K562 (cell line): ENCODE results near the gene RFESD. TPM values are rescaled to one million over a fixed set of nuclear protein-coding genes. Genes with fewer than 3 reads are reported as not detected.

Source experiments
- ELF2 ChIP-seq: fragments of 250-450 bp; sonication (Bioruptor Pico); IDR thresholded peaks from 2 replicates; pipeline ENCODE4 v1.5.0; 2021; ENCODE audit warnings: mild to moderate bottlenecking
- GABPB1 ChIP-seq: sonication (generic); formaldehyde crosslinking; IDR thresholded peaks from 2 replicates; pipeline ENCODE4 v1.8.0; 2022; ENCODE audit warnings: mild to moderate bottlenecking, missing genetic modification reagents
- PURB ChIP-seq: sonication (generic); formaldehyde crosslinking; IDR thresholded peaks from 2 replicates; pipeline ENCODE4 v1.9.0; 2021; ENCODE audit warnings: low read depth, mild to moderate bottlenecking, missing genetic modification reagents
- PYGO2 ChIP-seq: fragments of 450-650 bp; IDR thresholded peaks from 2 replicates; pipeline ENCODE4 v1.6.1; 2016; ENCODE audit warnings: mild to moderate bottlenecking, missing genetic modification characterization, moderate library complexity, missing compliant biosample characterization
- RBM15 ChIP-seq: fragments of 200-400 bp; formaldehyde crosslinking; IDR thresholded peaks from 2 replicates; pipeline ENCODE4 v1.6.1; 2018; ENCODE audit warnings: mild to moderate bottlenecking, low read length, moderate library complexity; ENCODE audit not compliant: insufficient read depth
- RFX1 ChIP-seq: fragments of 450-650 bp; IDR thresholded peaks from 2 replicates; pipeline ENCODE4 v1.6.1; 2016; ENCODE audit warnings: mild to moderate bottlenecking, moderate library complexity
- RUNX1 ChIP-seq: sonication (generic); IDR thresholded peaks from 2 replicates; pipeline ENCODE4 v1.6.1; 2016; ENCODE audit warnings: antibody characterized with exemption, low read depth
- SOX6 ChIP-seq: fragments of 450-650 bp; IDR thresholded peaks from 2 replicates; pipeline ENCODE4 v1.6.1; 2014; ENCODE audit warnings: mild to moderate bottlenecking
- TCFL5 ChIP-seq: fragments of 250-450 bp; sonication (Bioruptor Pico); conservative IDR thresholded peaks from 2 replicates; pipeline ENCODE4 v1.6.1; 2021; ENCODE audit warnings: mild to moderate bottlenecking, moderate library complexity, matching md5 sums
- WHSC1 ChIP-seq: IDR thresholded peaks from one replicate; pipeline ENCODE4 v1.6.1; 2012; ENCODE audit warnings: low read length, control low read depth, inconsistent platforms
- YBX1 ChIP-seq: fragments of 450-650 bp; IDR thresholded peaks from 2 replicates; pipeline ENCODE4 v1.7.1; 2016; ENCODE audit warnings: mild to moderate bottlenecking
- ZBTB1 ChIP-seq: sonication (generic); formaldehyde crosslinking; IDR thresholded peaks from 2 replicates; pipeline ENCODE4 v1.8.1; 2023; ENCODE audit warnings: missing genetic modification reagents, low read depth, mild to moderate bottlenecking, borderline replicate concordance
- polyA plus RNA-seq, 8 experiments: library from polyadenylated mRNA; depleted of rRNA in 4 of 8; stranded (reverse) in 5 of 8; unstranded in 3 of 8; fragments of >200 nt; fragmentation: Nextera tagmentation in 2 of 8; fragmentation: Illumina TruSeq in 1 of 8; extraction: Ambion mirVana in 2 of 8; extraction: Trizol in 1 of 8; gene quantifications; 2 replicates each; pipeline versions ENCODE4 v1.2.1 to v1.2.3, GENCODE V29; 2011 to 2014; ENCODE audit warnings: inconsistent platforms in 1 of 8, missing spikeins in 1 of 8
- total RNA-seq, 7 experiments: library from RNA; depleted of rRNA in 6 of 7; stranded (reverse); fragments of >200 nt in 6 of 7; fragmentation: Illumina TruSeq in 2 of 7; extraction: Trizol in 2 of 7; gene quantifications; 2 replicates each; pipeline versions ENCODE4 v1.2.1 to v1.2.3, GENCODE V29; 2011 to 2021; ENCODE audit warnings: low replicate concordance in 1 of 7
- TF ChIP-seq, protein P1 (sequence below): fragments of 450-650 bp; formaldehyde crosslinking; IDR thresholded peaks from 2 replicates; pipeline ENCODE4 v1.4.0; 2020; ENCODE audit warnings: mild to moderate bottlenecking, moderate library complexity
- TF ChIP-seq, protein P2 (sequence below): fragments of 200-400 bp; formaldehyde crosslinking; IDR thresholded peaks from 2 replicates; pipeline ENCODE4 v1.6.1; 2017; ENCODE audit warnings: mild to moderate bottlenecking, low read depth, low read length, moderate library complexity
- TF ChIP-seq, protein P3 (sequence below): conservative IDR thresholded peaks from 2 replicates; pipeline ENCODE4 v1.6.1; 2011; ENCODE audit warnings: low read depth, mild to moderate bottlenecking, low read length; ENCODE audit not compliant: control insufficient read depth
- TF ChIP-seq, protein P4 (sequence below): fragments of 250-450 bp; sonication (Bioruptor Pico); IDR thresholded peaks from 2 replicates; pipeline ENCODE4 v1.4.0; 2020; ENCODE audit warnings: mild to moderate bottlenecking
- TF ChIP-seq, protein P5 (sequence below): fragments of 450-650 bp; IDR thresholded peaks from 2 replicates; pipeline ENCODE4 v1.6.1; 2014; ENCODE audit warnings: low read depth, mild to moderate bottlenecking, moderate library complexity, borderline replicate concordance
- TF ChIP-seq, protein P6 (sequence below): sonication (generic); formaldehyde crosslinking; IDR thresholded peaks from 2 replicates; pipeline ENCODE4 v1.8.0; 2022; ENCODE audit warnings: mild to moderate bottlenecking, missing genetic modification reagents

RFESD gene
- total and polyA plus RNA-seq, 9 of the 15 experiments (the other 6 are each of a cell fraction or from before 2014, with no cell fraction given), result 62.3 to 600 (median 140) TPM

DNA sequence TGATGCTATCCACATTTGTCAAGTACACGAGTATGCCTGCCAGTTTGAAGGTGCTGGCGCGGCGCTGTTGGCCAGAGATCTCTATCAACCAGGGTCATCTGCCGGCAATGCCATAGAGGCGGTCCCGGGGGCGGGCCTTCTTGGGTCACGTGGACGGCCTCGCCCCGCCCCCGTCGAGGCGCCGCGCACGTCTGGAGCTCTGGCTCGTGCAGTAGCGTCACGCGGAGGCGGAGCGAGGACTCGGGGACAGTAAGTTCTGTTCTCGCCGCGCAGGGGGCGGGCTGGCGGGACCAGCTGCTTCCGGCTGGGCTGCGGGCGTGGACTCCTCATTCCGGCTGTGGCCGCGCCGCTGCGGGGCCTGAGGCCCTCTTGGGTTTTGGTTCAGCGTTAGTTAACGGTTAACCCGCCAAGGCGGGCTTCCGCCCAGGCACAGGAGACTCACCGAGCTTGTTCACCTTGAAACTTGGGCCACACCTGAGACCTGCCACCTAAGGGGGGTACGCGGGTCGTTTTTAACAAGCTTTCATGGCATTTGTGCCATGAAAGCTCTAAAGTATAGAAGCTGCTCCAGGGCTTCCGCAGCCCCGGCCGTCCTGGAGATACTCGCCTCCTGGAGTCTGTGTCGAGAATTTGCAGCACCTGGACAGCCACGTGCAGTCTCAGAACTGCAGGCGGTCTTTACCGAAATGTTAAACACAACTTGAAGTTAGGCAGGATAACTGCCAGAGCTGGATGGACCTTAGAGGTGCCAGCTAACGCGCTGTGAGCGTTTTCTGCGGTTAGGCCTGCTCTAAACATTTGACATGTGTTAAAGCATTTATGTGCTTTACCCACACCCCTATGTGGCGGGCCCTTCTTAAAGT lies at the start of gene RFESD (continued):
- TF ChIP-seq RBM15 (no peak), ELF2 (CRISPR knock-in tag) (no peak), TCFL5 (CRISPR knock-in tag) (no peak), YBX1 (no peak), WHSC1 (no peak), RUNX1 (no peak), PYGO2 (tag) (no peak), ZBTB1 (CRISPR knock-in tag) (peak; percentile 92), PURB (no peak), SOX6 (peak; percentile 61; the same call in 1 of the 2 replicates), RFX1 (no peak), GABPB1 (CRISPR knock-in tag) (peak; percentile 95)
- TF ChIP-seq, protein P1, sequence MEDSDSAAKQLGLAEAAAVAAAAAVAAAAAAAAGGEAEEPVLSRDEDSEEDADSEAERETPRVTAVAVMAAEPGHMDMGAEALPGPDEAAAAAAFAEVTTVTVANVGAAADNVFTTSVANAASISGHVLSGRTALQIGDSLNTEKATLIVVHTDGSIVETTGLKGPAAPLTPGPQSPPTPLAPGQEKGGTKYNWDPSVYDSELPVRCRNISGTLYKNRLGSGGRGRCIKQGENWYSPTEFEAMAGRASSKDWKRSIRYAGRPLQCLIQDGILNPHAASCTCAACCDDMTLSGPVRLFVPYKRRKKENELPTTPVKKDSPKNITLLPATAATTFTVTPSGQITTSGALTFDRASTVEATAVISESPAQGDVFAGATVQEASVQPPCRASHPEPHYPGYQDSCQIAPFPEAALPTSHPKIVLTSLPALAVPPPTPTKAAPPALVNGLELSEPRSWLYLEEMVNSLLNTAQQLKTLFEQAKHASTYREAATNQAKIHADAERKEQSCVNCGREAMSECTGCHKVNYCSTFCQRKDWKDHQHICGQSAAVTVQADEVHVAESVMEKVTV (CRISPR knock-in tag), result no peak
- TF ChIP-seq, protein P2, sequence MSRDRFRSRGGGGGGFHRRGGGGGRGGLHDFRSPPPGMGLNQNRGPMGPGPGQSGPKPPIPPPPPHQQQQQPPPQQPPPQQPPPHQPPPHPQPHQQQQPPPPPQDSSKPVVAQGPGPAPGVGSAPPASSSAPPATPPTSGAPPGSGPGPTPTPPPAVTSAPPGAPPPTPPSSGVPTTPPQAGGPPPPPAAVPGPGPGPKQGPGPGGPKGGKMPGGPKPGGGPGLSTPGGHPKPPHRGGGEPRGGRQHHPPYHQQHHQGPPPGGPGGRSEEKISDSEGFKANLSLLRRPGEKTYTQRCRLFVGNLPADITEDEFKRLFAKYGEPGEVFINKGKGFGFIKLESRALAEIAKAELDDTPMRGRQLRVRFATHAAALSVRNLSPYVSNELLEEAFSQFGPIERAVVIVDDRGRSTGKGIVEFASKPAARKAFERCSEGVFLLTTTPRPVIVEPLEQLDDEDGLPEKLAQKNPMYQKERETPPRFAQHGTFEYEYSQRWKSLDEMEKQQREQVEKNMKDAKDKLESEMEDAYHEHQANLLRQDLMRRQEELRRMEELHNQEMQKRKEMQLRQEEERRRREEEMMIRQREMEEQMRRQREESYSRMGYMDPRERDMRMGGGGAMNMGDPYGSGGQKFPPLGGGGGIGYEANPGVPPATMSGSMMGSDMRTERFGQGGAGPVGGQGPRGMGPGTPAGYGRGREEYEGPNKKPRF, result no peak
- TF ChIP-seq, protein P3, sequence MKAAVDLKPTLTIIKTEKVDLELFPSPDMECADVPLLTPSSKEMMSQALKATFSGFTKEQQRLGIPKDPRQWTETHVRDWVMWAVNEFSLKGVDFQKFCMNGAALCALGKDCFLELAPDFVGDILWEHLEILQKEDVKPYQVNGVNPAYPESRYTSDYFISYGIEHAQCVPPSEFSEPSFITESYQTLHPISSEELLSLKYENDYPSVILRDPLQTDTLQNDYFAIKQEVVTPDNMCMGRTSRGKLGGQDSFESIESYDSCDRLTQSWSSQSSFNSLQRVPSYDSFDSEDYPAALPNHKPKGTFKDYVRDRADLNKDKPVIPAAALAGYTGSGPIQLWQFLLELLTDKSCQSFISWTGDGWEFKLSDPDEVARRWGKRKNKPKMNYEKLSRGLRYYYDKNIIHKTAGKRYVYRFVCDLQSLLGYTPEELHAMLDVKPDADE, result peak; percentile 86
- TF ChIP-seq, protein P4, sequence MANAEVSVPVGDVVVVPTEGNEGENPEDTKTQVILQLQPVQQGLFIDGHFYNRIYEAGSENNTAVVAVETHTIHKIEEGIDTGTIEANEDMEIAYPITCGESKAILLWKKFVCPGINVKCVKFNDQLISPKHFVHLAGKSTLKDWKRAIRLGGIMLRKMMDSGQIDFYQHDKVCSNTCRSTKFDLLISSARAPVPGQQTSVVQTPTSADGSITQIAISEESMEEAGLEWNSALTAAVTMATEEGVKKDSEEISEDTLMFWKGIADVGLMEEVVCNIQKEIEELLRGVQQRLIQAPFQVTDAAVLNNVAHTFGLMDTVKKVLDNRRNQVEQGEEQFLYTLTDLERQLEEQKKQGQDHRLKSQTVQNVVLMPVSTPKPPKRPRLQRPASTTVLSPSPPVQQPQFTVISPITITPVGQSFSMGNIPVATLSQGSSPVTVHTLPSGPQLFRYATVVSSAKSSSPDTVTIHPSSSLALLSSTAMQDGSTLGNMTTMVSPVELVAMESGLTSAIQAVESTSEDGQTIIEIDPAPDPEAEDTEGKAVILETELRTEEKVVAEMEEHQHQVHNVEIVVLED (CRISPR knock-in tag), result peak; percentile 55
- TF ChIP-seq, protein P5, sequence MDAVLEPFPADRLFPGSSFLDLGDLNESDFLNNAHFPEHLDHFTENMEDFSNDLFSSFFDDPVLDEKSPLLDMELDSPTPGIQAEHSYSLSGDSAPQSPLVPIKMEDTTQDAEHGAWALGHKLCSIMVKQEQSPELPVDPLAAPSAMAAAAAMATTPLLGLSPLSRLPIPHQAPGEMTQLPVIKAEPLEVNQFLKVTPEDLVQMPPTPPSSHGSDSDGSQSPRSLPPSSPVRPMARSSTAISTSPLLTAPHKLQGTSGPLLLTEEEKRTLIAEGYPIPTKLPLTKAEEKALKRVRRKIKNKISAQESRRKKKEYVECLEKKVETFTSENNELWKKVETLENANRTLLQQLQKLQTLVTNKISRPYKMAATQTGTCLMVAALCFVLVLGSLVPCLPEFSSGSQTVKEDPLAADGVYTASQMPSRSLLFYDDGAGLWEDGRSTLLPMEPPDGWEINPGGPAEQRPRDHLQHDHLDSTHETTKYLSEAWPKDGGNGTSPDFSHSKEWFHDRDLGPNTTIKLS, result 0 out of 2 replicates have a peak, but pooled peaks have one; percentile 53
- TF ChIP-seq, protein P6, sequence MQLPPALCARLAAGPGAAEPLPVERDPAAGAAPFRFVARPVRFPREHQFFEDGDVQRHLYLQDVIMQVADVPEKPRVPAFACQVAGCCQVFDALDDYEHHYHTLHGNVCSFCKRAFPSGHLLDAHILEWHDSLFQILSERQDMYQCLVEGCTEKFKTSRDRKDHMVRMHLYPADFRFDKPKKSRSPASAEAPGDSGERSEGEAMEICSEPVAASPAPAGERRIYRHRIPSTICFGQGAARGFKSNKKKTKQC (CRISPR knock-in tag), result peak; percentile 70; the same call in 1 of the 2 replicates
